ENCODE results near the gene FBN2.

DNA sequence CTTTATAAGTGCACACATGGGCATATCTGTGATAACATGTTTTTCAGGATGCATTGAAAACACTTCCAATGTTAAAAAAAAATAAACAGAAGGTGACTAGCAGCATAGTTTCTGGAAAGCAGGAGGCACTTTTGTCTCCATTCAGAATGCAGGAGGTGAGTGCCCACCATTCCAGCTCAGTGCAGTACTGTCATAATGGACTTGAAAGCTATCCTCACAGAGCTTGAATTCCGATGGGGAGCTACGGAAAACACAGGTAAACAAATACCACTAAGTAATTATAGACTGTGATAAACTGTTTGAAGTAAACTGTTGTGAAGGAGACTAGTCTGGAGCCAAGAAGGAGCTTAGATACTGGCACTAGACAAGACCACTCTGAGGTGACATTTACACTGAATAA is 9.9 kb downstream of the FBN2 start:
- TF ChIP-seq, protein P1, sequence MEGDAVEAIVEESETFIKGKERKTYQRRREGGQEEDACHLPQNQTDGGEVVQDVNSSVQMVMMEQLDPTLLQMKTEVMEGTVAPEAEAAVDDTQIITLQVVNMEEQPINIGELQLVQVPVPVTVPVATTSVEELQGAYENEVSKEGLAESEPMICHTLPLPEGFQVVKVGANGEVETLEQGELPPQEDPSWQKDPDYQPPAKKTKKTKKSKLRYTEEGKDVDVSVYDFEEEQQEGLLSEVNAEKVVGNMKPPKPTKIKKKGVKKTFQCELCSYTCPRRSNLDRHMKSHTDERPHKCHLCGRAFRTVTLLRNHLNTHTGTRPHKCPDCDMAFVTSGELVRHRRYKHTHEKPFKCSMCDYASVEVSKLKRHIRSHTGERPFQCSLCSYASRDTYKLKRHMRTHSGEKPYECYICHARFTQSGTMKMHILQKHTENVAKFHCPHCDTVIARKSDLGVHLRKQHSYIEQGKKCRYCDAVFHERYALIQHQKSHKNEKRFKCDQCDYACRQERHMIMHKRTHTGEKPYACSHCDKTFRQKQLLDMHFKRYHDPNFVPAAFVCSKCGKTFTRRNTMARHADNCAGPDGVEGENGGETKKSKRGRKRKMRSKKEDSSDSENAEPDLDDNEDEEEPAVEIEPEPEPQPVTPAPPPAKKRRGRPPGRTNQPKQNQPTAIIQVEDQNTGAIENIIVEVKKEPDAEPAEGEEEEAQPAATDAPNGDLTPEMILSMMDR (IDR thresholded peaks at IDR 0.05) = no peak
- TF ChIP-seq POLR2A (IDR thresholded peaks at IDR 0.05) = no peak

Measured in lower leg skin (tissue), 3 donors.